BLaER1 (cell line): ENCODE measurements around the gene MUC4.
"Not testable (repeated sequence)": the region's sequence is repeated elsewhere in the genome, so short reads cannot be mapped to it uniquely, and the experiment has no call there.

ENCODE experiments used
- H3K27ac ChIP-seq: shearing (Covaris generic); formaldehyde crosslinking; 2 replicates; pipeline ENCODE4 v1.8.1; 2022
- H3K27me3 ChIP-seq: shearing (Covaris generic); formaldehyde crosslinking; 2 replicates; pipeline ENCODE4 v1.8.1; 2022
- H3K36me3 ChIP-seq: shearing (Covaris generic); formaldehyde crosslinking; 2 replicates; pipeline ENCODE4 v1.8.1; 2022
- H3K4me1 ChIP-seq: shearing (Covaris generic); formaldehyde crosslinking; 2 replicates; pipeline ENCODE4 v1.8.1; 2022
- H3K4me2 ChIP-seq: shearing (Covaris generic); formaldehyde crosslinking; 2 replicates; pipeline ENCODE4 v1.8.1; 2022
- H3K4me3 ChIP-seq: shearing (Covaris generic); formaldehyde crosslinking; 2 replicates; pipeline ENCODE4 v1.8.1; 2022
- H3K9ac ChIP-seq: shearing (Covaris generic); formaldehyde crosslinking; 2 replicates; pipeline ENCODE4 v1.8.1; 2022
- H3K9me3 ChIP-seq: shearing (Covaris generic); formaldehyde crosslinking; 2 replicates; pipeline ENCODE4 v1.8.1; 2022
- H4K20me1 ChIP-seq: shearing (Covaris generic); formaldehyde crosslinking; 2 replicates; pipeline ENCODE4 v1.8.1; 2022
- Cebpa-rat ChIP-seq: shearing (Covaris generic); IDR thresholded peaks from 2 replicates; pipeline ENCODE4 v1.8.1; 2022

Gene MUC4

DNA sequence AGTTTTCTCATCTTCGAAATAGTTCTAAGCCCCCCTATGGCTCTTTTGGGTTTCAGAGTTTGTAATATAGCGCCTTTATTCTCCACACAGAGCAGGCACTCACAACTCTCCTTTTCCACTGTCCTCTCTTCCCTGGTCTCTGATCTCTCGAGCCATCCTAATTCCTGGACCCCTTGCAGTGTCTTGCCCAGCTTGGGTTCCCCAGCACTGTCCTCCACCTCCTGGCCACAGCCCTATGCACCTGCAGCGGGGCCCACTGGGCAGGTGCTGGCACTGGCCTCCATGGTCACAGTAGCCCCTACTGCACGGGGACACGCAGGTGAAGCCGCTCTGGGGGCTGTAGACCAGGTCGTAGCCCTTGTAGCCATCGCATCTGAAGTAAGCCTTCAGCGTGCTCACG, 63.1 kb downstream of the MUC4 start:
- peak overlapping the region; percentile 71 for H3K4me2 ChIP-seq
- H3K27me3 ChIP-seq: no peaks in the 10 kb centered on the region
- no peak for TF ChIP-seq Cebpa-rat
- H3K27ac ChIP-seq: no peak overlapping the region
- no peaks in the 10 kb centered on the region for H3K36me3 ChIP-seq
- peaks cover 30% of the 10 kb centered on the region for H3K4me1 ChIP-seq
- no peak overlapping the region for H3K4me3 ChIP-seq
- H4K20me1 ChIP-seq: no peaks in the 10 kb centered on the region
- H3K9ac ChIP-seq: no peak overlapping the region
- H3K9me3 ChIP-seq: no peaks in the 10 kb centered on the region

DNA sequence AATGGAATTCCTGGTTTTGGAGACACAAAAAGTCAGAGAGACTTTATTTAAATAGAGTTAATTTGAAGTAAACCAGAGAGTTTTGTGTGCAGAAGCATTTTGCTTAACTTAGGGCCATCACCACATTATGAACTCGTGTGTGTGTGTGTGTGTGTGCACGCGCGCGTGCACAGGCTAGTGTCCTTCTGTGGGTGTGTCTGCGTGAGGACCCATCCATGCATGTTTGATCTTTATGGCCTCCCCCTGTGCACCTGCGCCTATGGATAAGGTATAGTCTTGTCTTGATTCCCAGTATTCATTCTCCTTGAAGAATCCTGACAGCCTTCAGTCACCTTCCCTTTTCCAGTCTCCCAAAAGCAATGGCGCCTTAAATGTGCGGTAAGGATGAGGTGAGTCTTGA, 65.0 kb downstream of the MUC4 start:
- Histone ChIP-seq H4K20me1 (no peaks in the 10 kb centered on the region), H3K4me1 (peaks cover 18% of the 10 kb centered on the region), H3K36me3 (no peaks in the 10 kb centered on the region), H3K4me2 (no peak overlapping the region), H3K9ac (no peak overlapping the region), H3K27me3 (no peaks in the 10 kb centered on the region), H3K9me3 (no peaks in the 10 kb centered on the region), H3K4me3 (no peak overlapping the region), H3K27ac (no peak overlapping the region)
- no peak for TF ChIP-seq Cebpa-rat

- H3K27ac ChIP-seq: no peak overlapping the region
- H3K4me3 ChIP-seq: no peak overlapping the region
- peaks cover 18% of the 10 kb centered on the region for H3K4me1 ChIP-seq
- H3K9me3 ChIP-seq: no peaks in the 10 kb centered on the region
- no peak overlapping the region for H3K4me2 ChIP-seq
- H3K36me3 ChIP-seq: no peaks in the 10 kb centered on the region
- H4K20me1 ChIP-seq: no peaks in the 10 kb centered on the region
- H3K27me3 ChIP-seq: no peaks in the 10 kb centered on the region
- no peak overlapping the region for H3K9ac ChIP-seq
- TF ChIP-seq Cebpa-rat: no peak
Observed at GRCh38 chr3:195746346-195746745, 65.4 kb downstream of the MUC4 start.

- TF ChIP-seq Cebpa-rat: no peak
- no peaks in the 10 kb centered on the region for H3K27me3 ChIP-seq
- H4K20me1 ChIP-seq: no peaks in the 10 kb centered on the region
- no peak overlapping the region for H3K4me3 ChIP-seq
- H3K27ac ChIP-seq: no peak overlapping the region
- no peaks in the 10 kb centered on the region for H3K9me3 ChIP-seq
- no peak overlapping the region for H3K9ac ChIP-seq
- peaks cover 18% of the 10 kb centered on the region for H3K4me1 ChIP-seq
- no peak overlapping the region for H3K4me2 ChIP-seq
- no peaks in the 10 kb centered on the region for H3K36me3 ChIP-seq
Observed at GRCh38 chr3:195744437-195744836, 67.3 kb downstream of the MUC4 start.

DNA sequence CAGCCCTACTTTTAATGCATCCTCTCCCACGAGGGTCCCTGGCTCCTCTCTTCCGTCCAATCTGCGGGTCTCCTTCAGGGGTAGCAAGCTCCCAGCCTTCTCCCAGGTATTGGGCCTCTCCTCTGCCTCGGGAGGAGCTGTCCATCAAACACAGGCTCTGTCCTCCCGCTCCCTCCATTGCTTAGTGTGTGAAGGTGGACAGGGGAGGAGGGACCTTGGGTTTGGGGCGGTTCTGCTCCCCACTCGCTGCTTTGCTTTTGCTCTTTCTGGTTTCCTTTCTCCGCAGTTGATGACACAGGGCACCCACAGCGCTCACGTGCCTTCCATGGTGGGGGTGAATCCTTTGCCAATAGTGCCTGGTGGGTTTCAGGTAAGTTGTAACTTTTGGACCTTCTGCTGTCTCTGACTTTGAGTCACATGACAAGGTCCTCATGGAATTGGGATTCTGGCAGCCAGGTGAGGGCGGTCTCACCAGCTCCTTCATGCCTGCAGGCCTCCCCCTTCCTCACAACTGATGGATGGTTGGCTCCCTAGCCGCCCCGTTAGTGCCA, 72.1 kb downstream of the MUC4 start:
- Histone ChIP-seq H3K4me2 (no peak overlapping the region), H3K27ac (no peak overlapping the region), H3K36me3 (no peaks in the 10 kb centered on the region; the same call in 1 of the 2 replicates), H3K9me3 (no peaks in the 10 kb centered on the region), H4K20me1 (no peaks in the 10 kb centered on the region), H3K4me1 (no peaks in the 10 kb centered on the region), H3K4me3 (no peak overlapping the region), H3K9ac (no peak overlapping the region), H3K27me3 (no peaks in the 10 kb centered on the region)
- no peak for TF ChIP-seq Cebpa-rat

DNA sequence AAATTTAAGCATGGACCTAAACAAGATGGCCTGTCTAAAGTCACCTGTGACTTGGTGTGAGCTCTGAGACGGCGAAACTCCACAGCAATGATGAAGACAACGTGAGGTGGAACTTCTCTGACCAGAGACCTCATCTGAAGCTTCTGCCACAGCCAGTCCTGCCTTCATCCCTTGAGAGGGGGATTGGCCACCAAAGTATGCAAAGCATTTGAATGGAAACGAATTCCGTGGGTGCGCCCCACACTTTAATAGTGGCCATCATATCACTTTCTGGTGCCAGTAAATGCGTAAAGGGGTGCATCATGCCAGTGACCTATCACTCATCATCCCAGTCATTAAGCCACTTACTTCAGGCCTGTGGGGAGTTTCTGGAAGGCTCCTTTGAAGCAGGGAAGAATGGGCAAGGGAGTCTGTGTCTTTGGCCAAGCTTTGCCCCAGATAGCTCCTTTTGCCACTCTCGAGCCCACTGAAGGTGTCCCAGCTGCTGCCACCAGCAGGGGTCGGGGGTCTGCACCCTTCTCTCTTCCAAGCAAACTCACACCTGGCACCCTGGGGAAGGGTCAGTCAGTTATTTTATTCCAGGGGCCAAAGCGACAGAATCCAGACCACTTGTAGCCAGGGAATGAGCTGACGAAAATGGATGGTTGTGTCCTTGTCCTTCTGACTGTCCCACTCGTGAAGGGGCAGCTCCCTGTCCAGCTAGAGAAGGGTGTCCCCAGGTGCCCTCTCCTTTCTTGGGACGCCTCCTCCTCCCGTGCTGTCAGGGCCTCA, 73.3 kb downstream of the MUC4 start:
- no peaks in the 10 kb centered on the region for H3K9me3 ChIP-seq
- H3K4me1 ChIP-seq: no peaks in the 10 kb centered on the region
- no peak overlapping the region for H3K4me3 ChIP-seq
- H3K27me3 ChIP-seq: no peaks in the 10 kb centered on the region
- H3K9ac ChIP-seq: no peak overlapping the region
- TF ChIP-seq Cebpa-rat: no peak
- H4K20me1 ChIP-seq: no peaks in the 10 kb centered on the region
- H3K27ac ChIP-seq: no peak overlapping the region
- no peaks in the 10 kb centered on the region; the same call in 1 of the 2 replicates for H3K36me3 ChIP-seq
- no peak overlapping the region for H3K4me2 ChIP-seq

DNA sequence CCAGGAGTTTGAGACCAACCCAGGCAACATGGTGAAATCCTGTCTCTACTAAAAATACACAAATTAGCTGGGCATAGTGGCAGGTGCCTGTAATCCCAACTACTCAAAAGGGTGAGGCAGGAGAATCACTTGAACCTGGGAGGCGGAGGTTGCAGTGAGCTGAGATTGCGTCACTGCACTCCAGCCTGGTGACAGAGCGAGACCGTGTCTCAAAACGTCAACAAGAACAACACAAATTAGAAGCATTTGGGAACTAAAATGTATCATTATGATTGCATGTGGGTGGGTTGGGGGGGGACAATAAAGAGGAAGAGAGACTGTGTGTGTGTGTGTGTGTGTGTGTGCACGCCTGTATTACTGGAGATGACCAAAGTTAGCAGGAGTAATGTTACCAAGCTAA, 73.9 kb downstream of the MUC4 start:
- not testable (repeated sequence) for H3K4me1 ChIP-seq, H3K27me3 ChIP-seq, H3K27ac ChIP-seq, H3K36me3 ChIP-seq, H3K4me3 ChIP-seq, H3K9me3 ChIP-seq, H3K4me2 ChIP-seq, H4K20me1 ChIP-seq, H3K9ac ChIP-seq

DNA sequence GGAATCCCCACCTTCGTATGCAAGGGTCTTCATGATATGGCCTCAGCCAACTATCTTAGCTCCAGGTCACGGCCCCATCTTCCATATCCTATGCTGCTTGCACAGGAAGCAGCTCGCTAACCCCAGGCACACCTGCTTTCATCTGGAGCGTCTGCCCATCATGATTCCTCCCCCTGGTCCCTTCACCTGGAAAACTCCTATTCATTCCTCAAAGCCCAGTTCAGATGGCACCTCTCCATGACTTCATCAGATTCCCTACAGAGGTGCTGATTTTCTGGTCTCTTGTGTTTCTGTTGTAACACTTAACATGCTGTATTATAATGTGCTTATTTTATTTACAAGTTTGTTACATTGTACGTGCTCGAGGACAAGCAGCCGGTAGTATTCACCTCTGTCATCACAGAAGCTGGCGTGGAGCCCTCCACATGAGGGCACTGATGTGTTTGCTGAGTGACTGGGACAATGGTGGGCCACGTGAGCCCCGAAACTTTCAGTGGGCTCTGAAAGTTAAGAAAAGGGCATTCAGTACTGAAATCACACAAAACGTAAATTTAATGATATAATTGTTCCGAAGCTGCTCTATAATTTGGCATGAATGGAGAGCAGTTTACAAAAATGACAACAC, 74.8 kb downstream of the MUC4 start:
- no peak overlapping the region for H3K4me2 ChIP-seq
- TF ChIP-seq Cebpa-rat: no peak
- no peaks in the 10 kb centered on the region for H3K27me3 ChIP-seq
- no peak overlapping the region for H3K27ac ChIP-seq
- H3K9me3 ChIP-seq: no peaks in the 10 kb centered on the region
- no peak overlapping the region for H3K9ac ChIP-seq
- H3K4me1 ChIP-seq: no peaks in the 10 kb centered on the region
- peaks cover 10% of the 10 kb centered on the region; the same call in 1 of the 2 replicates for H3K36me3 ChIP-seq
- no peak overlapping the region for H3K4me3 ChIP-seq
- no peaks in the 10 kb centered on the region for H4K20me1 ChIP-seq

DNA sequence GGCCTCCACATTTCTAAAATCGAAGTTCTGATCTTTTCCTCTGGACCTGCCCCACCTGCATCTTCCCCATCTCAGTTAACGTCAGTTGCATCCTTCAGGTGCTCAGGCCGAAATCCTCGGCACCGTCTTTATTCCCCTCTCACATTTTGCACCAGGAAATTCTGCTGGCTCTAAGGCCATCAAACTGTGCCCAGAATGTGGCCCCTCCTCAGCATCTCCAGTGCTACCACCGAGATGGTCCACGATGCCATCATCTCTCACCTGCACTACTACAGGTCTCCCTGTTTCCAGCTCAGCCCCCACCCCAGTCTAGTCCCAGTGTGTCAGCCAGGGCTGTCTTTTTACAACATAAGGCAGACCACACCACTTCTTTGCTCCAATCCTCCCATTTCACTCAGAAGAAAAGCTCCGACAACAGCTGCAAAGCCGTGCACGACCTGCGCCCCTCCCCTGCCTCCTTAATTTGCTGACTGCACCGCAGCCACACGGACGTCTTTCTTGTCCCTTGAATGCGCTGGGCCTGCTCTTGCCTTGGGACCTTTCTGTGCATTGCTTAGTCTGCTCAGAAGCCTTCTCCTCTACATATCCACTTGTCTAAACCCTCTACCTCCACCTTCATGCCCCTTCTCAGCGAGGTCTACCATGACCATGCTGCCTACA, 76.6 kb downstream of the MUC4 start:
- Histone ChIP-seq H3K4me2 (no peak overlapping the region), H4K20me1 (no peaks in the 10 kb centered on the region), H3K27me3 (no peaks in the 10 kb centered on the region), H3K27ac (no peak overlapping the region), H3K9me3 (no peaks in the 10 kb centered on the region), H3K4me3 (no peak overlapping the region), H3K4me1 (no peaks in the 10 kb centered on the region), H3K36me3 (peaks cover 16% of the 10 kb centered on the region; the same call in 1 of the 2 replicates), H3K9ac (no peak overlapping the region)
- TF ChIP-seq Cebpa-rat: no peak

- H3K27ac ChIP-seq: no peak overlapping the region
- H4K20me1 ChIP-seq: no peaks in the 10 kb centered on the region
- peaks cover 27% of the 10 kb centered on the region; the same call in 1 of the 2 replicates for H3K36me3 ChIP-seq
- no peak overlapping the region for H3K4me3 ChIP-seq
- no peak overlapping the region for H3K9ac ChIP-seq
- H3K9me3 ChIP-seq: no peaks in the 10 kb centered on the region
- peaks cover 2% of the 10 kb centered on the region; the same call in 1 of the 2 replicates for H3K4me1 ChIP-seq
- no peaks in the 10 kb centered on the region for H3K27me3 ChIP-seq
- no peak overlapping the region for H3K4me2 ChIP-seq
- no peak for TF ChIP-seq Cebpa-rat
Observed at GRCh38 chr3:195732940-195733339, 78.8 kb downstream of the MUC4 start.
